Peyer's patch (tissue), 4 donors: ENCODE results near the gene KMT5B.

Source experiments
- POLR2A ChIP-seq, 2 donors: fragments of 450-650 bp; IDR thresholded peaks; one replicate each; pipeline ENCODE4 v1.5.1; 2017; ENCODE audit warnings: antibody characterized with exemption in 2 of 2, mild to moderate bottlenecking in 2 of 2, moderate library complexity in 2 of 2
- TF ChIP-seq, protein P1 (sequence below), 6 experiments: fragments of 450-650 bp in 4 of 6; fragments of 200-600 bp in 2 of 6; sonication (generic) in 1 of 6; IDR thresholded peaks; one replicate each; pipeline ENCODE4 v1.5.1; 2017 to 2019; ENCODE audit warnings: antibody characterized with exemption in 6 of 6, mild to moderate bottlenecking in 3 of 6, moderate library complexity in 1 of 6

GRCh38 chr11:68251765-68252164 is 38.7 kb upstream of the KMT5B start:
- TF ChIP-seq, protein P1, sequence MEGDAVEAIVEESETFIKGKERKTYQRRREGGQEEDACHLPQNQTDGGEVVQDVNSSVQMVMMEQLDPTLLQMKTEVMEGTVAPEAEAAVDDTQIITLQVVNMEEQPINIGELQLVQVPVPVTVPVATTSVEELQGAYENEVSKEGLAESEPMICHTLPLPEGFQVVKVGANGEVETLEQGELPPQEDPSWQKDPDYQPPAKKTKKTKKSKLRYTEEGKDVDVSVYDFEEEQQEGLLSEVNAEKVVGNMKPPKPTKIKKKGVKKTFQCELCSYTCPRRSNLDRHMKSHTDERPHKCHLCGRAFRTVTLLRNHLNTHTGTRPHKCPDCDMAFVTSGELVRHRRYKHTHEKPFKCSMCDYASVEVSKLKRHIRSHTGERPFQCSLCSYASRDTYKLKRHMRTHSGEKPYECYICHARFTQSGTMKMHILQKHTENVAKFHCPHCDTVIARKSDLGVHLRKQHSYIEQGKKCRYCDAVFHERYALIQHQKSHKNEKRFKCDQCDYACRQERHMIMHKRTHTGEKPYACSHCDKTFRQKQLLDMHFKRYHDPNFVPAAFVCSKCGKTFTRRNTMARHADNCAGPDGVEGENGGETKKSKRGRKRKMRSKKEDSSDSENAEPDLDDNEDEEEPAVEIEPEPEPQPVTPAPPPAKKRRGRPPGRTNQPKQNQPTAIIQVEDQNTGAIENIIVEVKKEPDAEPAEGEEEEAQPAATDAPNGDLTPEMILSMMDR (IDR thresholded peaks at IDR 0.05): no peak
- TF ChIP-seq POLR2A (IDR thresholded peaks at IDR 0.05): no peak
